Mesenchymal stem cell (in vitro differentiated cells and primary cell): ENCODE results near the gene SEC23B.
A peak's percentile ranks its signal among the peaks of the same experiment; 100 is the strongest.

Source experiments
- DNase-seq: peaks from one replicate; pipeline ENCODE4 v3.0.0-alpha.2; 2013
- H2AFZ ChIP-seq: one replicate; pipeline ENCODE4 v1.6.1; 2013; ENCODE audit warnings: low read depth, mild to moderate bottlenecking, control low read depth, inconsistent platforms, low read length, moderate library complexity
- H2AK5ac ChIP-seq: 2 replicates; pipeline ENCODE4 v1.6.1; 2013; ENCODE audit warnings: low read length, moderate library complexity, mild to moderate bottlenecking, inconsistent platforms; ENCODE audit not compliant: severe bottlenecking
- H2BK120ac ChIP-seq: one replicate; pipeline ENCODE4 v1.6.1; 2013; ENCODE audit warnings: low read depth, mild to moderate bottlenecking, inconsistent platforms, low read length, moderate library complexity
- H2BK12ac ChIP-seq, 2 experiments: one replicate each; pipeline ENCODE4 v1.6.1; 2013; ENCODE audit warnings: inconsistent platforms in 2 of 2, low read length in 2 of 2, mild to moderate bottlenecking in 2 of 2, moderate library complexity in 2 of 2, control low read depth in 1 of 2
- H2BK15ac ChIP-seq: one replicate; pipeline ENCODE4 v1.6.1; 2013; ENCODE audit warnings: mild to moderate bottlenecking, low read depth, inconsistent platforms; ENCODE audit not compliant: poor library complexity, severe bottlenecking
- H2BK5ac ChIP-seq: 2 replicates; pipeline ENCODE4 v1.6.1; 2013; ENCODE audit warnings: low read depth, mild to moderate bottlenecking, low read length, control low read depth, inconsistent platforms; ENCODE audit not compliant: poor library complexity, severe bottlenecking
- H3K14ac ChIP-seq, 2 experiments: one replicate each; pipeline ENCODE4 v1.6.1; 2013; ENCODE audit warnings: inconsistent platforms in 2 of 2, low read length in 2 of 2, control low read depth in 1 of 2, mild to moderate bottlenecking in 1 of 2, moderate library complexity in 1 of 2
- H3K18ac ChIP-seq, 2 experiments: one replicate each; pipeline ENCODE4 v1.6.1; 2013; ENCODE audit warnings: inconsistent platforms in 2 of 2, low read length in 2 of 2, control low read depth in 1 of 2, low read depth in 1 of 2, mild to moderate bottlenecking in 1 of 2
- H3K23ac ChIP-seq, 2 experiments: one replicate each; pipeline ENCODE4 v1.6.1; 2013; ENCODE audit warnings: inconsistent platforms in 2 of 2, low read length in 2 of 2, mild to moderate bottlenecking in 2 of 2, moderate library complexity in 2 of 2, control low read depth in 1 of 2
- H3K27ac ChIP-seq: 2 replicates; pipeline ENCODE4 v1.5.1; 2013; ENCODE audit warnings: mild to moderate bottlenecking, moderate library complexity, low read length, control low read depth, inconsistent platforms; ENCODE audit not compliant: poor library complexity, severe bottlenecking
- H3K27me3 ChIP-seq, 2 experiments: 2 replicates each; pipeline versions ENCODE4 v1.6.1 to v1.7.0; 2013; ENCODE audit warnings: low read length in 2 of 2, mild to moderate bottlenecking in 2 of 2, moderate library complexity in 2 of 2, control low read depth in 1 of 2, inconsistent platforms in 1 of 2; ENCODE audit not compliant: control insufficient read depth in 1 of 2, insufficient read depth in 1 of 2
- H3K36me3 ChIP-seq, 2 experiments: 2 replicates each; pipeline versions ENCODE4 v1.6.1 to v1.7.0; 2013; ENCODE audit warnings: low read length in 2 of 2, control low read depth in 1 of 2, inconsistent platforms in 1 of 2, low read depth in 1 of 2, mild to moderate bottlenecking in 1 of 2; ENCODE audit not compliant: insufficient read depth in 2 of 2, control insufficient read depth in 1 of 2
- H3K4ac ChIP-seq, 2 experiments: one replicate each; pipeline ENCODE4 v1.6.1; 2013; ENCODE audit warnings: inconsistent platforms in 2 of 2, low read length in 2 of 2, mild to moderate bottlenecking in 2 of 2, moderate library complexity in 2 of 2, control low read depth in 1 of 2, low read depth in 1 of 2
- H3K4me1 ChIP-seq: 2 replicates; pipeline ENCODE4 v1.6.1; 2013; ENCODE audit warnings: low read depth, low read length, control low read depth; ENCODE audit not compliant: control insufficient read depth, insufficient read depth
- H3K4me2 ChIP-seq: 2 replicates; pipeline ENCODE4 v1.6.1; 2013; ENCODE audit warnings: low read length, mild to moderate bottlenecking, inconsistent platforms; ENCODE audit not compliant: poor library complexity, severe bottlenecking
- H3K4me3 ChIP-seq, 2 experiments: 2 replicates each; pipeline versions ENCODE4 v1.5.1 to v1.7.0; 2013; ENCODE audit warnings: low read length in 2 of 2, mild to moderate bottlenecking in 2 of 2, control low read depth in 1 of 2, low read depth in 1 of 2; ENCODE audit not compliant: insufficient read depth in 1 of 2
- H3K79me1 ChIP-seq: replicated peaks from 2 replicates; pipeline ENCODE4 v1.6.1; 2013; ENCODE audit warnings: mild to moderate bottlenecking, control low read depth, low read length, inconsistent platforms; ENCODE audit not compliant: poor library complexity, severe bottlenecking
- H3K9ac ChIP-seq: 2 replicates; pipeline ENCODE4 v1.7.0; 2013; ENCODE audit warnings: mild to moderate bottlenecking, low read length, moderate library complexity
- H3K9me3 ChIP-seq: 2 replicates; pipeline ENCODE4 v1.7.0; 2013; ENCODE audit warnings: mild to moderate bottlenecking, low read length; ENCODE audit not compliant: control insufficient read depth
- H4K8ac ChIP-seq: one replicate; pipeline ENCODE4 v1.6.1; 2013; ENCODE audit warnings: inconsistent platforms, mild to moderate bottlenecking, low read length, moderate library complexity
- H4K91ac ChIP-seq: one replicate; pipeline ENCODE4 v1.6.1; 2013; ENCODE audit warnings: mild to moderate bottlenecking, low read length, inconsistent platforms
- WGBS: methylation state at CpG from one replicate; pipeline ENCODE4 v1.1.7; 2013; ENCODE audit warnings: mixed read lengths; 5-methylcytosine and 5-hydroxymethylcytosine counted together

The SEC23B gene

GRCh38 chr20:18566892-18567738 is 59.4 kb downstream of the SEC23B start, which contains the start of gene SMIM26:
TSS of gene SMIM26 (plus strand) at chr20:18567432. CDS start at chr20:18567479, 47 bp downstream.
- no peaks in the 10 kb centered on the region for H3K9me3 ChIP-seq
- peak within 1 kb of the TSS; percentile 85 for H3K27ac ChIP-seq
- H3K14ac ChIP-seq = peak within 1 kb of the TSS in 1 of 2 experiments; percentile 99
- H3K4ac ChIP-seq = peak within 1 kb of the TSS; percentile 66 to 94
- H3K4me1 ChIP-seq = peaks cover 4% of the 10 kb centered on the region
- peak within 1 kb of the TSS; percentile 74 for H2BK5ac ChIP-seq
- peak; percentile 87 for DNase-seq
- under 1% methylated on average over 43 of the region's 51 CpGs for WGBS
- peak within 1 kb of the TSS; percentile 69 to 92 for H3K18ac ChIP-seq
- no peak within 1 kb of the TSS for H2BK120ac ChIP-seq
- peaks cover 19 to 31% of the 10 kb centered on the region in 2 experiments for H3K36me3 ChIP-seq
- no peak within 1 kb of the TSS for H2AK5ac ChIP-seq
- no peak within 1 kb of the TSS for H2BK15ac ChIP-seq
- H4K8ac ChIP-seq = peak within 1 kb of the TSS; percentile 96
- peaks cover 8% of the 10 kb centered on the region for H3K79me1 ChIP-seq
- no peak within 1 kb of the TSS for H2BK12ac ChIP-seq
- H2AFZ ChIP-seq = peak within 1 kb of the TSS; percentile 98
- peak within 1 kb of the TSS; percentile 88 for H3K4me2 ChIP-seq
- H3K27me3 ChIP-seq = no peaks in the 10 kb centered on the region
- H4K91ac ChIP-seq = no peak within 1 kb of the TSS
- H3K4me3 ChIP-seq = peak within 1 kb of the TSS; percentile 70 to 94
- H3K9ac ChIP-seq = peak within 1 kb of the TSS; percentile 99
- H3K23ac ChIP-seq = no peak within 1 kb of the TSS

- no peaks in the 10 kb centered on the region for H3K27me3 ChIP-seq
These were observed 60.0 kb downstream of the SEC23B start for GRCh38 chr20:18567739-18568091.

GRCh38 chr20:18571009-18571408 is 63.3 kb downstream of the SEC23B start:
- no peak overlapping the region for H3K23ac ChIP-seq
- 96% methylated on average over 2 of the region's 2 CpGs for WGBS
- no peak overlapping the region for H3K18ac ChIP-seq
- no peak overlapping the region for H3K27ac ChIP-seq
- H2BK15ac ChIP-seq = no peak overlapping the region
- H2BK120ac ChIP-seq = no peak overlapping the region
- no peak overlapping the region for H4K91ac ChIP-seq
- peaks cover 10% of the 10 kb centered on the region for H3K79me1 ChIP-seq
- H2BK5ac ChIP-seq = no peak overlapping the region
- H3K4me3 ChIP-seq = no peak overlapping the region
- no peak overlapping the region for H2AK5ac ChIP-seq
- peaks cover 14 to 25% of the 10 kb centered on the region in 2 experiments for H3K36me3 ChIP-seq
- H4K8ac ChIP-seq = no peak overlapping the region
- no peaks in the 10 kb centered on the region for H3K9me3 ChIP-seq
- no peak overlapping the region for H3K14ac ChIP-seq
- peaks cover 4% of the 10 kb centered on the region for H3K4me1 ChIP-seq
- DNase-seq = no peak
- no peak overlapping the region for H3K4ac ChIP-seq
- H3K9ac ChIP-seq = no peak overlapping the region
- no peak overlapping the region for H2BK12ac ChIP-seq
- no peak overlapping the region for H3K4me2 ChIP-seq
- no peak overlapping the region for H2AFZ ChIP-seq
- H3K27me3 ChIP-seq = no peaks in the 10 kb centered on the region

More at GRCh38 chr20:18567739-18568091, 60.0 kb downstream of the SEC23B start:
- DNase-seq = no peak
- H3K18ac ChIP-seq = no peak overlapping the region
- H3K9ac ChIP-seq = peak overlapping the region; percentile 99
- peaks cover 8% of the 10 kb centered on the region for H3K79me1 ChIP-seq
- no peak overlapping the region for H2AK5ac ChIP-seq
- no peak overlapping the region for H3K23ac ChIP-seq
- H3K9me3 ChIP-seq = no peaks in the 10 kb centered on the region
- H2BK12ac ChIP-seq = no peak overlapping the region
- no peak overlapping the region for H4K91ac ChIP-seq
- peaks cover 4% of the 10 kb centered on the region for H3K4me1 ChIP-seq
- H2BK15ac ChIP-seq = no peak overlapping the region
- no peak overlapping the region for H2BK120ac ChIP-seq
- no peak overlapping the region for H4K8ac ChIP-seq
- H3K4me2 ChIP-seq = peak overlapping the region; percentile 53
- peaks cover 16 to 28% of the 10 kb centered on the region in 2 experiments for H3K36me3 ChIP-seq
- 13% methylated on average over 6 of the region's 6 CpGs for WGBS
- H3K4me3 ChIP-seq = peak overlapping the region; percentile 70 to 94
- H3K14ac ChIP-seq = no peak overlapping the region
- H3K27ac ChIP-seq = peak overlapping the region; percentile 85
- no peak overlapping the region for H3K4ac ChIP-seq
- H2BK5ac ChIP-seq = no peak overlapping the region
- H2AFZ ChIP-seq = no peak overlapping the region

GRCh38 chr20:18571578-18571977 is 63.8 kb downstream of the SEC23B start:
- Histone ChIP-seq H3K9me3 (no peaks in the 10 kb centered on the region), H2AFZ (no peak overlapping the region), H3K18ac (no peak overlapping the region), H3K14ac (no peak overlapping the region), H3K27ac (no peak overlapping the region), H3K9ac (no peak overlapping the region), H3K23ac (no peak overlapping the region), H3K4ac (no peak overlapping the region), H4K91ac (no peak overlapping the region), H4K8ac (no peak overlapping the region), H3K4me2 (no peak overlapping the region), H3K79me1 (peaks cover 10% of the 10 kb centered on the region), H3K4me1 (peaks cover 4% of the 10 kb centered on the region), H2AK5ac (no peak overlapping the region), H3K4me3 (no peak overlapping the region), H2BK5ac (no peak overlapping the region), H2BK120ac (no peak overlapping the region), H2BK12ac (no peak overlapping the region), H2BK15ac (no peak overlapping the region), H3K27me3 (no peaks in the 10 kb centered on the region), H3K36me3 (peaks cover 14 to 25% of the 10 kb centered on the region in 2 experiments)
- WGBS = 95% methylated on average over 2 of the region's 2 CpGs
- no peak for DNase-seq
